Measurements from ENCODE around the gene MAP3K4. TPM values are rescaled to one million over a fixed set of nuclear protein-coding genes. Genes with fewer than 3 reads are reported as not detected.

MAP3K4 gene
- total and polyA plus RNA-seq, 12 donors = 11.9 to 37.0 (median 18.8) TPM

GRCh38 chr6:161079566-161080262, 88.1 kb downstream of the MAP3K4 start:
- 91 to 94% (median 93%) methylated on average over 12 of the region's 12 CpGs for WGBS, 4 donors
- Histone ChIP-seq H3K36me3 (replicated peaks in 1 of 2) (peaks cover 0 to 43% of the 10 kb centered on the region in 2 donors), H3K9me3 (replicated peaks in 1 of 3) (no peaks in the 10 kb centered on the region), H3K4me1 (replicated peaks in 1 of 2) (no peaks in the 10 kb centered on the region), H3K27me3 (no peaks in the 10 kb centered on the region), H3K4me3 (no peak overlapping the region), H3K27ac (no peak overlapping the region)
- intact Hi-C loops (cut with DNase I) = loop anchor here in 1 of 2 donors (10.0 kb wide), 1 partner anchor 145 kb away; no protein-coding TSS in a partner anchor
- TF ChIP-seq POLR2A (IDR thresholded peaks at IDR 0.05) = no peak
- TF ChIP-seq, protein P1, sequence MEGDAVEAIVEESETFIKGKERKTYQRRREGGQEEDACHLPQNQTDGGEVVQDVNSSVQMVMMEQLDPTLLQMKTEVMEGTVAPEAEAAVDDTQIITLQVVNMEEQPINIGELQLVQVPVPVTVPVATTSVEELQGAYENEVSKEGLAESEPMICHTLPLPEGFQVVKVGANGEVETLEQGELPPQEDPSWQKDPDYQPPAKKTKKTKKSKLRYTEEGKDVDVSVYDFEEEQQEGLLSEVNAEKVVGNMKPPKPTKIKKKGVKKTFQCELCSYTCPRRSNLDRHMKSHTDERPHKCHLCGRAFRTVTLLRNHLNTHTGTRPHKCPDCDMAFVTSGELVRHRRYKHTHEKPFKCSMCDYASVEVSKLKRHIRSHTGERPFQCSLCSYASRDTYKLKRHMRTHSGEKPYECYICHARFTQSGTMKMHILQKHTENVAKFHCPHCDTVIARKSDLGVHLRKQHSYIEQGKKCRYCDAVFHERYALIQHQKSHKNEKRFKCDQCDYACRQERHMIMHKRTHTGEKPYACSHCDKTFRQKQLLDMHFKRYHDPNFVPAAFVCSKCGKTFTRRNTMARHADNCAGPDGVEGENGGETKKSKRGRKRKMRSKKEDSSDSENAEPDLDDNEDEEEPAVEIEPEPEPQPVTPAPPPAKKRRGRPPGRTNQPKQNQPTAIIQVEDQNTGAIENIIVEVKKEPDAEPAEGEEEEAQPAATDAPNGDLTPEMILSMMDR (IDR thresholded peaks at IDR 0.05) = no peak
- DNase-seq = no peak

- TF ChIP-seq, protein P1 (IDR thresholded peaks at IDR 0.05) = no peak
- no peak for TF ChIP-seq POLR2A (IDR thresholded peaks at IDR 0.05)
- Histone ChIP-seq H3K4me1 (replicated peaks in 1 of 2) (no peaks in the 10 kb centered on the region), H3K27me3 (no peaks in the 10 kb centered on the region), H3K36me3 (replicated peaks in 1 of 2) (peaks cover 0 to 45% of the 10 kb centered on the region in 2 donors), H3K27ac (no peak overlapping the region), H3K9me3 (replicated peaks in 1 of 3) (no peaks in the 10 kb centered on the region), H3K4me3 (no peak overlapping the region)
- intact Hi-C loops (cut with DNase I) = loop anchor here in 1 of 2 donors (10.0 kb wide), 1 partner anchor 146 kb away; no protein-coding TSS in a partner anchor
- 94 to 95% (median 94%) methylated on average over 12 of the region's 12 CpGs for WGBS, 4 donors
- DNase-seq = no peak
These were observed 88.8 kb downstream of the MAP3K4 start for GRCh38 chr6:161080263-161080970.

DNA sequence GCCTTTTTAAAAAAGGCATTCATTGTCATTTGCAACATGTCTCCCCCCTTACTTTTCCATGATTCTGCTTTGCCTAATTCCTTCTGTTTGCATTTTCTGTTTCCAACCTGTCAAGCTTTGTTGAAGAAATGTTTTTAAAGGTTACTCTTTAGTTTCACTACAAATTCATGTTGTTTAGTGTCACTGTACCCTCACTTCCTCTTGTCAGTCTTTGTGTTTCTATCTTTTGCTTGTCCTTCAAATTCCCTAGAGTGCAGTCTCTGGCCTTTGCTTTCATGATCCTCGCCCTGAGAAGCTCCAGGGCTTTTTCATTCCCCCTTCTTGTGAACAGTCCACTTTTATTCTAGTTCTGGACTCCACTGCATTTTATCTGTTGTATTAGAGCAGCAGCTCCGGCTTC, 90.6 kb downstream of the MAP3K4 start:
- WGBS, 4 donors = 82 to 93% (median 89%) methylated on average over 2 of the region's 2 CpGs
- no peak overlapping the region for H3K27ac ChIP-seq
- no peak for TF ChIP-seq POLR2A (IDR thresholded peaks at IDR 0.05)
- TF ChIP-seq, protein P1 (IDR thresholded peaks at IDR 0.05) = no peak
- H3K36me3 ChIP-seq (replicated peaks in 1 of 2) = peaks cover 0 to 49% of the 10 kb centered on the region in 2 donors
- H3K4me1 ChIP-seq (replicated peaks in 1 of 2) = no peaks in the 10 kb centered on the region
- intact Hi-C loops (cut with DNase I) = loop anchor here in 1 of 2 donors (10.0 kb wide), 1 partner anchor 147 kb away; no protein-coding TSS in a partner anchor
- DNase-seq = no peak
- H3K9me3 ChIP-seq (replicated peaks in 1 of 3) = no peaks in the 10 kb centered on the region
- H3K27me3 ChIP-seq = no peaks in the 10 kb centered on the region
- no peak overlapping the region for H3K4me3 ChIP-seq

DNA sequence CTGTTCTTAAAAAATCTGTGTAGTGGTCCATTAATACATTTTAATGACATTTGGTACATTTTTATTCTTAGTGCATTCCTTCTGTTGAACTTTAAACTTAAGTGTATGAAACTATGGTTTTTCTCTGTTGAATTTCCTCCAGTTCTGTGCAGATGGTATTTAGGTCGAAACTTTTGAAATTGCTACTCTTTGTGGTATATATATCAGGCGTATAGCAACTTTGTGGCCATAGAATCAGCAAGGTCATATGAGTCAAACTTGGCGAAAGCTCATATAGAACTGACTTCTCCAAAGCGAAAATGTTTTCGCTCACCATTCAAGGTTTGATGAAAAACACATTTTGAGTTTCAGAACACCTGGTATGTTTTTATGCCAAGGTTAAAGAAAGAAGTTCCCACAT, 93.7 kb downstream of the MAP3K4 start:
- Histone ChIP-seq H3K27ac (no peak overlapping the region), H3K36me3 (replicated peaks in 1 of 2) (peaks cover 0 to 75% of the 10 kb centered on the region in 2 donors), H3K4me3 (no peak overlapping the region), H3K4me1 (replicated peaks in 1 of 2) (no peaks in the 10 kb centered on the region), H3K9me3 (replicated peaks in 1 of 3) (no peaks in the 10 kb centered on the region), H3K27me3 (no peaks in the 10 kb centered on the region)
- no peak for TF ChIP-seq POLR2A (IDR thresholded peaks at IDR 0.05)
- TF ChIP-seq, protein P1 (IDR thresholded peaks at IDR 0.05) = no peak
- intact Hi-C loops (cut with DNase I) = loop anchor here in 1 of 2 donors (10.0 kb wide), 1 partner anchor 150 kb away; no protein-coding TSS in a partner anchor
- DNase-seq = no peak
- 94 to 99% (median 97%) methylated on average over 5 of the region's 5 CpGs for WGBS, 4 donors
